ENCODE data around the gene TBX4.

The TBX4 gene

DNA sequence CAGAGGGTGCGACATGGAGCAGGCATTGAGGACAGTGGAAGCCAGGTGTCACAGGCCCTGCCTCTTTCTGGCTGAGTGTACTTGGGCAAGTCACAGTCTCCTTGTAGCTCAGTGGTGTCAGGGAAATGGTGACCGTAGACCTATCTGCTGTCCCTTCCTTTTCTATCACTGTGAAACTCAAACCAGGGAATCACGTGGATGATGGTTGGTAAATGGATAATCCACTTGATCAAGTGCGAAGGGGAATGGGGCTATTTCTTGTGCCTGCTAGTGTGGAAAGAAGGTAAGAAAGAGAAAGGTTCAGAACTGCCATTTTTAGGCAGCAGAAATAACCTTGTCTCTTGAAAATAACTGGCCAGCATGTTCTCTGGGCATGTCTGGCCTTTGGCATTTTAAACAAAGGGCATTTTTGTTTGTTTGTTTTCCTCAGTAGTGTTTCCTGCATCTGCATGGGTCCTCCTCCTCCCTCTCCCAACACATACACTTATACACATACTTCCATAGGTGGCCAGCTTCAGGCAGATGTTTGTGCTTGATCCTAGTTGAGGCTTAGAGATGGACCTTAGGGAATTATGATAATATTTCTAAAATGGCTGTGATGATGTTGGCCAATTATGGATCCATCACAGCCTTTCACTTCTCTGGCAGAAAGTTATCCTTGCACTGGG, 7.1 kb downstream of the TBX4 start:
- no peak overlapping the region for H3K4me3 ChIP-seq (ENCODE audit: low read length)
- no peak for TF ChIP-seq ZNF274 (IDR thresholded peaks at IDR 0.05; ENCODE audit: low read depth, low read length)

GRCh38 chr17:61459939-61460718, 7.9 kb downstream of the TBX4 start:
- TF ChIP-seq ZNF274 (IDR thresholded peaks at IDR 0.05; ENCODE audit: low read depth, low read length): no peak
- no peak overlapping the region for H3K4me3 ChIP-seq (ENCODE audit: low read length)

- TF ChIP-seq ZNF274 (IDR thresholded peaks at IDR 0.05; ENCODE audit: low read depth, low read length): no peak
- H3K4me3 ChIP-seq (ENCODE audit: low read length): no peak overlapping the region
Measured at GRCh38 chr17:61460796-61461585, 8.8 kb downstream of the TBX4 start.

- TF ChIP-seq ZNF274 (IDR thresholded peaks at IDR 0.05; ENCODE audit: low read depth, low read length): no peak
- no peak overlapping the region for H3K4me3 ChIP-seq (ENCODE audit: low read length)
Measured at GRCh38 chr17:61461586-61461966, 9.4 kb downstream of the TBX4 start.

GRCh38 chr17:61461967-61462718, 9.9 kb downstream of the TBX4 start:
- H3K4me3 ChIP-seq (ENCODE audit: low read length): no peak overlapping the region
- no peak for TF ChIP-seq ZNF274 (IDR thresholded peaks at IDR 0.05; ENCODE audit: low read depth, low read length)

GRCh38 chr17:61462719-61463315, 10.6 kb downstream of the TBX4 start:
- H3K4me3 ChIP-seq (ENCODE audit: low read length): no peak overlapping the region
- no peak for TF ChIP-seq ZNF274 (IDR thresholded peaks at IDR 0.05; ENCODE audit: low read depth, low read length)

GRCh38 chr17:61463316-61464129, 11.3 kb downstream of the TBX4 start:
- H3K4me3 ChIP-seq (ENCODE audit: low read length): no peak overlapping the region
- no peak for TF ChIP-seq ZNF274 (IDR thresholded peaks at IDR 0.05; ENCODE audit: low read depth, low read length)

GRCh38 chr17:61464130-61464842, 12.1 kb downstream of the TBX4 start:
- TF ChIP-seq ZNF274 (IDR thresholded peaks at IDR 0.05; ENCODE audit: low read depth, low read length): no peak
- H3K4me3 ChIP-seq (ENCODE audit: low read length): no peak overlapping the region

DNA sequence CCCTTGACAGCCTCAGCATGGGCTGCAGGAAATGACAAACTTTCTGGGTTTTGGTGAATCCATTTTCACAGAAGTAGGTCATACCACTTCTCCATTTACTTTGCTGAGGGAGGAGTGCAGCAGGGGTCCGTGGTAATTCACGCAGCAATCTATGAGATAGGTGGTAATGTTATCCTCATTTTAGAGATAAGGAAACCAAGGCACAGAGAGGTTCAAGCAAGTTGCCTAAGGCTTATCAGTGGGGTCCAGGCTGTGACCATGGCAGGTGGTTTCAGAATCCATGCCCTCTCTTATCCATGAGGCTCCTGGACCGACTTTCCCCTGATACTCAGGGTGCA, 12.6 kb downstream of the TBX4 start:
- no peak for TF ChIP-seq ZNF274 (IDR thresholded peaks at IDR 0.05; ENCODE audit: low read depth, low read length)
- no peak overlapping the region for H3K4me3 ChIP-seq (ENCODE audit: low read length)

DNA sequence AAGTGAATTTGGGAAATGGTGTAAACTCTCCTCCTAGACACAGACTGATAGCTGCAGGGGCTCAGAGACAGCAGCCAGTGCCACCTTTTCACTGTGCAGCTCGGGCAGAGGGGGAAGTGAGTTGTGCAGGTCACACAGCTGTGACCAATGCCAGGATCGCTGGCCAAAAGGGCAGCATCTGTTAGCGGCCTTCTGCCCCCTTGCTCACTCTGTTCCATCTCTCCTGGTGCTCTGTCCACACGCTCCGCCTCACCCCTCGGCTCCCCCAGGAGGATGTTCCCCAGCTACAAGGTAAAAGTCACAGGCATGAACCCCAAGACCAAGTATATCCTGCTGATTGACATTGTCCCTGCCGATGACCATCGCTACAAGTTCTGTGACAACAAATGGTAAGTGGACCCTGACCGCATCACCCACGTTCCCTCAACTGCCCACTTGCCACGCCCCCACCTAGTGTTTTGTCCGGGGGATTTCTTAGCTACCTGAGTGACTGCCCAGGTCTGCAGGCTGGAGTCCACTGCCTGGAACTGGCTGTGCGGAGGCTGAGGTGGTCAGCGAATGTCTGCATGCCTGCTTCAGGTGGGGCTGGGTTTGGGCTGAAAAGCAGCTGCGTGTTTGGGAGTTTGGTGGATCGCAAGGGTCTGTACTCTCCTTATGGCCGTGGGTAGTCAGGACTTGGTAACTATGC, 13.5 kb downstream of the TBX4 start:
- TF ChIP-seq ZNF274 (IDR thresholded peaks at IDR 0.05; ENCODE audit: low read depth, low read length): no peak
- H3K4me3 ChIP-seq (ENCODE audit: low read length): no peak overlapping the region

- no peak for TF ChIP-seq ZNF274 (IDR thresholded peaks at IDR 0.05; ENCODE audit: low read depth, low read length)
Measured at GRCh38 chr17:61466246-61466645, 14.0 kb downstream of the TBX4 start.

More at GRCh38 chr17:61466246-61466645, 14.0 kb downstream of the TBX4 start:
- H3K4me3 ChIP-seq (ENCODE audit: low read length): no peak overlapping the region
